ENCODE data around the gene ST7.

DNA sequence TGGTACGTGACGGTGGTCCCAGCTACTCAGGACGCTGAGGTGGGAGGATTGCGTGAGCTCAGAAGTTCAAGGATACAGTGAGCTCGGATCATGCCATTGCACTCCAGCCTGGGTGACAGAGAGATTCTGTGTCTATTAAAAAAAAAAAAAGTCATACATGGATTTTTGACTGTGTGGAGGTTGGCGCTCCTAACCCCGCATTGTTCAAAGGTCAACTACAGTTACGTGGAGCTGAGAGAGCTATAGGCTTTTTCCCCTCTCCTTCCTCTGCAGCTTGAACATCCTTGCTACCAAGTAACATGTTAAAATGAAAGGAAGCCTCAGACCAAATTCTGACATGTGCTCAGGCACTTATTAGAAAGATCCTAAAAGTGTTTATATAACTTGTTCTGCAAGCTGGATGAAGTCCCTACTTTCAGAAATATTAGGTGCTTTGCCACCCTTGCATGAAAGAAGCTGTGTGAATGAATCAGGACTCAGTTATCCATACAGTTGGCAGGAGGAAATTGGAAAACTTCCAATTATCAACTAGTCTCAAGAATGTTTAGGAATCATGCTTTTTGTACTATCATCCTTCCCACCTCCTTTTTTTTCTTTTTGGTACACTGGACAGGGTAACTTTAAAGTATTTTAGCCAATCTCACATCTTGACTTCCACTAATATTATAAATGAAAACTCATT lies 12.5 kb upstream of the ST7 start:
- TF ChIP-seq CTCF (conservative IDR thresholded peaks at IDR 0.05; ENCODE audit: low read length) (no peak), EZH2phosphoT487 (IDR thresholded peaks at IDR 0.05; ENCODE audit: borderline replicate concordance) (no peak)
